ENCODE measurements around the gene FIGN. TPM values are rescaled to one million over a fixed set of nuclear protein-coding genes. Genes with fewer than 3 reads are reported as not detected.

Gene FIGN
- total and polyA plus RNA-seq, 2 of the 13 experiments (the other 11 are each of a cell fraction or from before 2014, with no cell fraction given): 6.6 to 6.7 TPM

GRCh38 chr2:163633291-163633690 is 102.5 kb downstream of the FIGN start:
- no peaks in the 10 kb centered on the region for H3K79me2 ChIP-seq (ENCODE audit: insufficient read depth, low read length)
- no peaks in the 10 kb centered on the region for H4K20me1 ChIP-seq (ENCODE audit: insufficient read depth, low read length)
- no peak overlapping the region for H2AFZ ChIP-seq (ENCODE audit: low read length)
- H3K36me3 ChIP-seq (replicated peaks in 1 of 2; ENCODE audit: control insufficient read depth in 1 of 2, insufficient read depth in 2 of 2, low read length in 2 of 2): no peaks in the 10 kb centered on the region; a peak in 1 of 5 replicates
- no peak overlapping the region for H3K4me2 ChIP-seq (ENCODE audit: low read depth, low read length)
- FAIRE-seq (no peak), DNase-seq (ENCODE audit: low spot score) (no peak), ATAC-seq (no peak)
- no TSS peak for BruUV-seq (replicated peaks)
- H3K9me3 ChIP-seq (ENCODE audit: low read length): no peaks in the 10 kb centered on the region
- no peak overlapping the region for H3K27ac ChIP-seq (ENCODE audit: extremely low read length, insufficient read depth, low read length)
- ChIA-PET POLR2A (no interaction called here), CTCF (ENCODE audit: low intra/inter-chr PET ratio, low total read pairs) (no interaction called here)
- WGBS (ENCODE audit: low lambda C conversion rate): 96% methylated on average over 5 of the region's 5 CpGs
- intact Hi-C loops (cut with micrococcal nuclease; ENCODE audit: unreplicated experiment): no loop called here
- no peaks in the 10 kb centered on the region for H3K4me1 ChIP-seq (ENCODE audit: insufficient read depth, low read length)
- in situ Hi-C loops (cut with HindIII; ENCODE audit: extremely low pct_ligation_motif_present, low pct_unique_long_range_greater_than_20kb): no loop called here
- H3K9ac ChIP-seq (ENCODE audit: insufficient read depth, low read depth, low read length): no peak overlapping the region
- no peak overlapping the region for H3K4me3 ChIP-seq (replicated peaks in 1 of 3; ENCODE audit: insufficient read depth in 1 of 3, low read depth in 2 of 3, low read length in 3 of 3)
- H3K27me3 ChIP-seq (ENCODE audit: control insufficient read depth in 1 of 2, insufficient read depth in 2 of 2, low read length in 2 of 2): no peaks in the 10 kb centered on the region
- TF ChIP-seq KLF15 (CRISPR knock-in tag; IDR thresholded peaks at IDR 0.05; ENCODE audit: borderline replicate concordance) (no peak), ZNF574 (CRISPR knock-in tag; IDR thresholded peaks at IDR 0.05) (no peak), HCFC1 (IDR thresholded peaks at IDR 0.05; ENCODE audit: low read depth, low read length) (no peak), SUZ12 (IDR thresholded peaks at IDR 0.05; ENCODE audit: low read depth, low read length) (no peak)

GRCh38 chr2:163630836-163631235 is 105.0 kb downstream of the FIGN start:
- WGBS (ENCODE audit: low lambda C conversion rate): 95% methylated on average over 5 of the region's 5 CpGs

More at GRCh38 chr2:163630836-163631235, 105.0 kb downstream of the FIGN start:
- H3K9me3 ChIP-seq (ENCODE audit: low read length): no peaks in the 10 kb centered on the region
- FAIRE-seq: no peak
- no peaks in the 10 kb centered on the region for H4K20me1 ChIP-seq (ENCODE audit: insufficient read depth, low read length)
- no peak overlapping the region for H3K4me3 ChIP-seq (replicated peaks in 1 of 3; ENCODE audit: insufficient read depth in 1 of 3, low read depth in 2 of 3, low read length in 3 of 3)
- no peak for ATAC-seq
- intact Hi-C loops (cut with micrococcal nuclease; ENCODE audit: unreplicated experiment): no loop called here
- no peaks in the 10 kb centered on the region for H3K4me1 ChIP-seq (ENCODE audit: insufficient read depth, low read length)
- no peaks in the 10 kb centered on the region for H3K79me2 ChIP-seq (ENCODE audit: insufficient read depth, low read length)
- no peak overlapping the region for H2AFZ ChIP-seq (ENCODE audit: low read length)
- BruUV-seq (replicated peaks): no TSS peak
- H3K4me2 ChIP-seq (ENCODE audit: low read depth, low read length): no peak overlapping the region
- TF ChIP-seq NKX3-1 (CRISPR knock-in tag; IDR thresholded peaks at IDR 0.05) (no peak), SP140L (CRISPR knock-in tag; IDR thresholded peaks at IDR 0.05; ENCODE audit: borderline replicate concordance) (no peak), ZNF530 (CRISPR knock-in tag; IDR thresholded peaks at IDR 0.05; ENCODE audit: low read depth) (no peak), SRSF9 (IDR thresholded peaks at IDR 0.05; ENCODE audit: borderline replicate concordance, insufficient read depth, low read depth, low read length, poor library complexity, severe bottlenecking) (no peak), ZNF432 (CRISPR knock-in tag; IDR thresholded peaks at IDR 0.05; ENCODE audit: borderline replicate concordance) (no peak), MED8 (CRISPR knock-in tag; IDR thresholded peaks at IDR 0.05; ENCODE audit: insufficient replicate concordance) (no peak), REXO4 (CRISPR knock-in tag; IDR thresholded peaks at IDR 0.05; ENCODE audit: borderline replicate concordance) (no peak), KAT2B (IDR thresholded peaks at IDR 0.05; ENCODE audit: borderline replicate concordance, low read depth, low read length) (no peak)
- in situ Hi-C loops (cut with HindIII; ENCODE audit: extremely low pct_ligation_motif_present, low pct_unique_long_range_greater_than_20kb): no loop called here
- no peak overlapping the region for H3K27ac ChIP-seq (ENCODE audit: extremely low read length, insufficient read depth, low read length)
- no peaks in the 10 kb centered on the region for H3K27me3 ChIP-seq (ENCODE audit: control insufficient read depth in 1 of 2, insufficient read depth in 2 of 2, low read length in 2 of 2)
- H3K9ac ChIP-seq (ENCODE audit: insufficient read depth, low read depth, low read length): no peak overlapping the region
- POLR2A ChIA-PET: no interaction called here
- CTCF ChIA-PET (ENCODE audit: low intra/inter-chr PET ratio, low total read pairs): no interaction called here
- no peak for DNase-seq (ENCODE audit: low spot score)
- no peaks in the 10 kb centered on the region for H3K36me3 ChIP-seq (replicated peaks in 1 of 2; ENCODE audit: control insufficient read depth in 1 of 2, insufficient read depth in 2 of 2, low read length in 2 of 2)

All from HepG2 (cell line).